ENCODE measurements around the gene OR1L1.

The OR1L1 gene

GRCh38 chr9:122661416-122661815 lies at the start of gene OR1L1:
Gene OR1L1, plus strand, starts transcription at chr9:122661716. Its CDS starts 0 bp downstream, at chr9:122661716.
- no peak for DNase-seq

GRCh38 chr9:122614362-122614761 lies 47.2 kb upstream of the OR1L1 start, which contains the start of gene OR1Q1:
Gene OR1Q1, plus strand, starts transcription at chr9:122614738. Its CDS starts 0 bp downstream, at chr9:122614738.
- DNase-seq, result no peak

- no peak for DNase-seq
Observed at GRCh38 chr9:122619996-122620395, 41.5 kb upstream of the OR1L1 start.

- DNase-seq, result no peak
Observed at GRCh38 chr9:122642226-122642625, 19.3 kb upstream of the OR1L1 start.

- DNase-seq, result no peak
Observed at GRCh38 chr9:122656378-122656777, 5.1 kb upstream of the OR1L1 start.

- no peak for DNase-seq
Observed at GRCh38 chr9:122657527-122657926, 4.0 kb upstream of the OR1L1 start, which contains the start of gene OR1B1. Gene OR1B1, minus strand, starts transcription at chr9:122657627.

GRCh38 chr9:122672481-122672880 lies 11.0 kb downstream of the OR1L1 start:
- no peak for DNase-seq

- DNase-seq, result no peak
Observed at GRCh38 chr9:122684851-122685250, 23.3 kb downstream of the OR1L1 start.

GRCh38 chr9:122695696-122696095 lies 34.2 kb downstream of the OR1L1 start:
- DNase-seq, result no peak
